NCI-H460 (cell line): ENCODE measurements around the gene CASP7. TPM values are rescaled to one million over a fixed set of nuclear protein-coding genes. Genes with fewer than 3 reads are reported as not detected.
"Not testable (repeated sequence)": the region's sequence is repeated elsewhere in the genome, so short reads cannot be mapped to it uniquely, and the experiment has no call there.

Experiments used
- DNase-seq: peaks from one replicate; pipeline ENCODE4 v3.0.0-alpha.2; 2016; ENCODE audit warnings: low read depth; ENCODE audit errors: extremely low read depth
- total RNA-seq: library from RNA; depleted of rRNA; stranded (reverse); fragments of >200 nt; shearing (Covaris generic); gene quantifications from 2 replicates; pipeline ENCODE4 v1.2.3, GENCODE V29; 2014; rRNA removed

Gene CASP7
- total RNA-seq, 1 experiment from 2014 or later, result 121 TPM

DNA sequence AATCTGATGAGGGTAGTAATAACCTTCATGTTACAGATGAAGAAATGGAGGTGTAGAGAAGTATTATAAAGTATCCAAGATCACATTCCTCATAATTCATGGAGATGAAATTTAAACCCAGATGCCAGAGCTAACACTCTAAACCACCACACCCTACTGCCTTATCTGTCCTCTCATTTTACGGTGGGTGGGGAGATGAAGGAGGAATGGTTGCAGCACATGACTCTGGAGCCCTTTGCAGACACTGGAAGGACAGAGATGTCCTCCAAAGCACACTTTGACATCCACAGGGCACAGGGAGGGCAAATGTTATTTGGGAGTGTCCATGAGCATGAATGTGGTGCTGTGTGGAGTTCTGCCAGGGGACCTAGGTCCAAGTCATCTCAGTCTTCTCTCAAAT, 72.8 kb downstream of the CASP7 start:
- DNase-seq, result no peak

DNA sequence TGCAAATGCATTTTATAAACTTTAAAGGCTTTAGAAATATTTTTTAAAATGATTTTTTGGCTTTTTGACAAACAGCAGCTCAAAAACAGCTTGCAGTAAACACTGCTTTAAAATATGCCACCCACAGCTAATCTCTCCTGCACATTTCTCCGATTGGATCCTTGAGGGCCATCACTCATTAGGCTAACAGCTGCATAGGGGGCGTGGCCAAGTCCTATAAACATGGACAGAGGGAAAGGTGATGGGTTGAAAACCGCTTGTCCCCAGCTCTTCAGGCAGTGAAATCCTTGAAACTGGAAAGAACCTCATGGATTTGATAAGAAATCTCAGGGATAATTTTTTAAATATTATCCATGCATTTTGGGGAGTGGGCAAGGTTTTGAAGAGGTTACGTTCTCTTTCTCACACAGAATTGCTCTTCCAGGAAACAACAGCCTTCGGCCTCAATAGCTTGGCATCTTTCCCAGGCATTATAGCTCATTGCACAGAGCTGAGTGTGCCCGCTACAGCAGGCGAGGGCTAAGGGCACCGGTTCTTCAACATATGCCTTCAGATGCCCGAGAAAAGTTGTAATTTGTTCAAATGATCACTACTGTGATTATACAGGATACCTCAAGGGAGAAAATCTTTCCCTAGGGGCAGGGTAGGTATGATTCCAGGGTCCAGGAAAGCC, 73.4 kb downstream of the CASP7 start:
- DNase-seq, result no peak

DNA sequence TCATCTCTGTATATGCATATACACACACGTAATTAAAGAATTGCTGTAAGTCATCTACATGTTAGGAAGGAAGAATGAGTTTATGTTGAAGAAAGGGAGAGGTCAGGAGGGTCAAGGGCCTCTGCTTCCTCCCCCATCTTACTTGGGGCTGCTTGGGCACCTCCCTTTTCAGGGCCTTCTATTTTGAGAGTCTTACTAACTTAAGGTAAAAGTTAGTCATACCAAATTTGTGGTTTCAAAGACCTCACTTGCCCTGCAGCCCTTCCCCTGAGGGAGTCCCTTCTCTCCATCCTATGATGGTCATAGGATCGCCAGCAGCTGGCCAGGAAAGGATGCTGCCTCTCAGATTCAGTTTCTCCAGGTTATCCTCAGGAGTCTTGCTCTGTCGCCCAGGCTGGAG, 74.4 kb downstream of the CASP7 start:
- no peak for DNase-seq

DNA sequence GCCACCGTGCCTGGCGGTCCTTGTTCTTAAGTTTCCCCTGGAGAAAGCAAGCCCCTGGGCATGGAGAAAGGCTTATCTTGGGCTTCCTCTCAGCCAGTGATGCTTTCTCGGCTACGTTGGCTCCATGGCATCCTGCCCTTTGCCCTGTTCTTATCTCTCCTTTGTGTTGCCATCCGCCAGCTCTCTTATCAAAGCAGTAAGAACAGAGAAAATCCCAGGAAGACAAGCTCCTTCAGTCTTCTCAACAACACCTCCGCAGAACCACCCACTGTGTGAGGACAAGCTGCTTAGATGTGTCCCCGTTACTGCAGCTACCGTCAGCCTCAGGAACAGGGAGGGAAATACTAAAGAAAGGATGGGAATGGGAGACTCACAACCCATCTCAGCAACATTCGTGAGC, 75.1 kb downstream of the CASP7 start:
- no peak for DNase-seq

DNA sequence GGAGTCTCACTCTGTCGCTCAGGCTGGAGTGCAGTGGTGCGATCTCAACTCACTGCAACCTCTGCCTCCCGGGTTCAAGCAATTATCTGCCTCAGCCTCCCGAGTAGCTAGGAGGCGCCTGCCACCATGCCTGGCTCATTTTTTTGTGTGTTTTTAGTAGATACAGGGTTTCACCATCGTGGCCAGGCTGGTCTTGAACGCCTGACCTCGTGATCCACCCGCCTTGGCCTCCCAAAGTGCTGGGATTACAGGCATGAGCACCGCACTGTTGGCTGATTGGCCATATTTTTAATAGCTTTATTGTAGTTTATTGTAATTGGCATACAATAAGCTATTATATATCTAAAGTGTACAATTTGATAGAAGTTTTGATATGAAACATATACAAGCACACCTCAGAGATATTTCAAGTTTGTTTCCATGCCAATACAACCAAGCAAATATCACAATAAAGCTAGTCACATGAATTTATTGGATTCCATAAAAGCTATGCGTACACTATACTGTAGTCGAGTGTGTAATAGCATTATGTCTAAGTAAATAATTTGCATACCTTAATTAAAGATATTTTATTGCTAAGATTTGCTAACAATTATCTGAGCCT, 77.3 kb downstream of the CASP7 start:
- DNase-seq, result no peak

DNA sequence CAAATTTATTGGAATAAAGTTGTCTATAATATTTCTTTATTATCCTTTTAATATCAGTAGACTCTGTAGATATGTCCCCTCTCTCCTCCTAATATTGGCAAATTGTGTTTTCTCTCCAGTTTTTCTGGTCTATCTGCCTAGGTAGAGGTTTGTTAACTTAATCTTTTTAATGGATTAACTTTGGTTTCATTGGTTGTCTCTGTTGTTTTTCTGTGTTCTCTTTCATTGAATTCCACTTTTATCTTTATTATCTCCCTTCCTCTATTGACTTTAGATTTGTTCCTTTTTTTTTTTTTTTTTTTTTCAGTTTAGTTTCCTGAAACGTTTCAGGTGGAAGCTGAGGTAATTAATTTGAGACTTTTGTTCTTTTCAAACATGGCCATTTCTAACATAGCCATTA, 82.4 kb downstream of the CASP7 start:
- no peak for DNase-seq

DNA sequence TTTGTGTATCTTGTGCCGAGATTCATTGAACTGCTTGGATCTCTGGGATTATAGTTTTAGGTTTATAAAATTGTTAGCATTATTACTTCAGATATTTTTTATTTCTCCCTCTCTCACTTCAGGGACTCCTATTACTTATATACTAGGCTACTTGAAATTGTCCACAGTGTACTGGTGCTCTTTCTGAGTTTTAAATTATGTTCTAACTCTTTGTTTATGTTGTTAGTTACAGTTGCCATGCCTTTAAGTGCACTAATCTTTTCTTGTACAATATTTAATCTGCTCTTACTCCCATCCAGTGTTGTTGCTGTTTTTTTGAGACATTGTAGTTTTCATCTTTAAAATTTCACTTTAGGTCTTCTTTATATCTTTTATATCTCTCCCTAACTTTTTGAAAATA, 84.9 kb downstream of the CASP7 start:
- no peak for DNase-seq

DNA sequence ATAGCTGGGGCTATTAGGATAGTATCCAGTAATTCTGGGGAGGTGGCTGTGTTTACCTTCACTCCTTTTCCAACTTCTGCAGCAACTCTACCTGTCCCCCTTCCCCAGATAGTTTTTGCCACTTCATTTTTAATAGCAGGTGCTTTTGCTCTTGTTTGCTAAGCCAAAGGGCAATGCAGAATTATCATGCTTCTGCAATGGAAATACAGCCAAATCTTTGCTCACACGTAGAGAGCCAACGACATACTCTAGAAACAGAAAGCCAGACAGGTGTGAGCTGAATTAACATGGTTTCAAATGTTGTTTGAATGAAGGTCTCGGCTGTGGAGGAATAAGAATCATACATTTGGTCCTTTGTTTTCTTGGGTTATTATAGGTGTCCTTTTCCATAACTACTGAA, 86.2 kb downstream of the CASP7 start:
- DNase-seq, result no peak

DNA sequence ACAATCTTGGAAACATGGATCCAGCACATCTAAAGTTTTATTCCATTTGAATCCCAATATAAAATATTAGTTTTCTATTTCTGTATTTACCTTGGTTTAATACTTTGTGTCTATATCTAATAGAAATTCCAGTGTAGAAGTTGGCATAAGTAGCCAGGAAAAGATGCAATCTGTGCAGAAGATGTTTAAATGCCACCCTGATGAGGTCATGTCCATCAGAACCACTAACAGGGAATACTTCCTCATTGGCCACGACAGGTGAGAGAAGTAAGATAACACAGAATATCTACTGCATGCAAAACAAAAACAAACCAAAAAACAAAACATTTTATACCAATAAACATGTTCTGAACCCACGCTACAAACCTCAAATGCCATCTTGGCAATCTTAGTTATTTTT, 87.5 kb downstream of the CASP7 start:
- DNase-seq, result no peak

DNA sequence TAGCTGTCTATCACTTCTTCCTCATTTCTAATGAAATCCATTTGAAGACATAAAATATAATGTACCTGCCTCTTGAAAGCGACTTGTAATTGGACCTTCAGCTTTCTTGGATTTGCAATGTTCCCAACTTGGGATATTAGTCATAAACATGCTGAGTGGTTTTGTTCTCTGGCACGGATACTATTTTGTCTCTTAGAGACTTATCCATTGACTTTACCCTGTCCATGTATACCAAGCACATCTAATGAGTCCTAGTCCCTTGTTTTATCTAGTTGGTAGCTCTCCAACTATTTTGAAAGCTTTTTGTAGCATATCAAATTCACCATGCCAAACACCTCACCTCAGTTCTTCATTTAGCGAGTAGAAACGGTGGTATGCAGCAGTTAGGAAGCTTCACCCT, 90.6 kb downstream of the CASP7 start:
- no peak for DNase-seq

DNA sequence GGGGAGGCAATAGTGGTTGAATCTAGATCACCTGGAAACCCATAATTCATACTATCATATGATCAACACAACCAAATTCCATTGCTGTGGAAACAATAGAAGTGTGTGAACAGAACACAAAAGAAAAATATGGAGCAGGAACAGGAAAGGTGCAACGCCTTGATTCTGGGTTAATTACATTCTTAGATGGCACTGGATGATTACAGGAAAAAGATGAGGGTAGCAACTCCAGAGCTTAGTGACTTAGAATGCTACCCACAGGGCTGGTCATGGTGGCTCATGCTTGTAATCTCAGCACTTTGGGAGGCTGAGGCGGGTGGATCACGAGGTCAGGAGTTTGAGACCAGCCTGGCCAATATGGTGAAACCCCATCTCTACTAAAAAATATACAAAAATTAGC, 91.4 kb downstream of the CASP7 start:
- not testable (repeated sequence) for DNase-seq

DNA sequence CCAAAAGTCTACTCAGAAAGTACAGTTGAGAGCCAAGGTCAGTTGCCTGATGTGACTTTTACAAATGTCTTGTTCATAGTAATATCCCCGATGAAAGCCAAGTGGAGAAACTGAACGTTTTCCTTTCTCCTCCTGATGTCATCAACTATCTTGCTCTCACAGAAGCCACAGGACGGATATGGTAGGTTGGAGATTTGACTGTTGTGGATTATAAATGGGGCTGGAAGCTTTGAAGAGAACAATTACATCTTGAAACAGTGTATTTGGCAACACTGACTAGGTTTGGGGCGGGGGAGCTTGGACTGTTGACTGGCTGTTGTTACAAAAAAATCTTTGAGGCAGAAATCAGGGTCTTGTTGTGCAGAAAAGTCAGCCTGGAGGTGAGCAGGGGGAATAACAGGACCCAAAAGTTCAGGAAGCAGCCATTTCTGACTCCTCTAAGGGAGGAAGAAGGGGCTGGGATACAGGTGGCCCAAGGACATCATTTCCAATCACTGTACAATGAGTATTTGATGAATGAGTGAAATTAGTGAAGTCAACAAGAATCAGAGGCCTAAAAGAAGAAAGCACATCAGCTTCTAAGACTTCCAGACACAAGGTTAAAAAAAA, 96.1 kb downstream of the CASP7 start:
- DNase-seq, result no peak

DNA sequence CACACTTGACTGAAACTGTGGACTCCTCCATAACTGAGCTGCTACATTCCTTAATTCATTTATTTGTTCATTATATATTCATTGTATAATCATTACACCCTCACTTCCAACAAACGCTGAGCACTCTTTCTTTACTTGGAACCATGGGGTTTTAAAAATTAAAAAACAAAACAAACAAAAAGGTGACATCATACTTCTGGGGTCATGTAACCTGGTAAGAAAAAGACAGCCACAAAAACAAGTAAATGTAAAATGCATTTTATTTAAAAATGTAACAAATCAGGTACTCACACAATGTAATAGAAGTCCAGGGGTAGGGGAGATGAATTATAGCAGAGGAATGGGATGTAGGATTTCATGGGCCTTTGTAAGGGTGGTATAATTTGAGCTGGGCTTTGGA, 96.8 kb downstream of the CASP7 start:
- DNase-seq, result no peak

Other genes starting within 250 kb of the CASP7 start
- gene HABP2, start 126.9 kb upstream of the CASP7 start, total RNA-seq, result not detected in 2 replicates
- gene NRAP, start 15.9 kb upstream of the CASP7 start, total RNA-seq, result 2.7 and 3.0 TPM in 2 replicates
- gene PLEKHS1, start 71.8 kb downstream of the CASP7 start, total RNA-seq, result not detected in 2 replicates
- 22.3 and 23.5 TPM in 2 replicates for gene DCLRE1A, start 174.2 kb downstream of the CASP7 start, total RNA-seq
- 22.9 and 27.3 TPM in 2 replicates for gene NHLRC2, start 174.7 kb downstream of the CASP7 start, total RNA-seq